GM21360 (cell line): ENCODE measurements around the gene DNAJB6.

Experiments used
- ATAC-seq: cut with Tn5 transposase; IDR thresholded peaks from one replicate; pipeline ENCODE4 v1.9.1; 2021; ENCODE audit warnings: mild to moderate bottlenecking, moderate library complexity; ENCODE audit not compliant: unreplicated experiment

The DNAJB6 gene

DNA sequence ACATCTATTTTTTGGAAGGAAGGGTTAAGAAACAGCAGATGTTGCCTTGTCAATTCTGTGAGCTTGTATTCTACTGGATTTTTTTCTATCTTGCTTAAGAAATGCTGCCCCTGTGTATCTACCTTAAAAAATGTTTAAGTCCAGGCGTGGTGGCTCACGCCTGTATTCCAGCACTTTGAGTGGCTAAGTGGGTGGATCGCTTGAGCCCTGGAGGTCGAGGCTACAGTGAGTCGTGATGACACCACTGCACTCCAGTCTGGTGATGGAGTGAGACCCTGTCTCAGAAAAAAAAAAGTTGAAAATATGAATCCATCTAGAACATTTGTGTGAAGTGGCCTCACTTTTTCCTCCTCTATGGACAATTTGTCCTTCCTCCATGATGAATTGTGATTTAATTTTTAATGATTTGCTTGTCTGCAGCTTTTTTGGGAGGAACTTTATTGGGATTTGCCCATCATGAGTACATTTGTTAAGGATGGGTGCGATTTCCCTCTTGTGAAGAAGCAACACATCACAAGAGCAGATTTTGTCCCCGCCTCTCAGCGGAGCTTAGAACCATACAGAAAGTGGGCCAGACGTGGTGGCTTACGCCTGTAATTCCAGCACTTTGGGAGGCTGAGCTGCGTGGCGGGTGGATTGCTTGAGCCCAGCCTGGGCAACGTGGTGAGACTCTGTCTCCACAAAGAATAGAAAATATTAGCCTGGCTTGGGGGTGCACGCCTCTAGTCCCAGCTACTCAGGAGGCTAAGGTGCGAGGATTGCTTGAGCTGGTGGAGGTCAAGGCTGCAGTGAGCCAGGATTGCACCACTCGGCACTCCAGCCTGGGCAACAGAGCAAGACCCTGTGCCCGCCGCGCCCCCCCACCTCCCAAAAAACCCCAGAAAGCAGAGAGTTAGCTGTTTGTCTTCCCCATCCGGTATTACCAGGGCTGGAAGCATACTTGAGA lies 57.7 kb downstream of the DNAJB6 start:
- no peak for ATAC-seq

DNA sequence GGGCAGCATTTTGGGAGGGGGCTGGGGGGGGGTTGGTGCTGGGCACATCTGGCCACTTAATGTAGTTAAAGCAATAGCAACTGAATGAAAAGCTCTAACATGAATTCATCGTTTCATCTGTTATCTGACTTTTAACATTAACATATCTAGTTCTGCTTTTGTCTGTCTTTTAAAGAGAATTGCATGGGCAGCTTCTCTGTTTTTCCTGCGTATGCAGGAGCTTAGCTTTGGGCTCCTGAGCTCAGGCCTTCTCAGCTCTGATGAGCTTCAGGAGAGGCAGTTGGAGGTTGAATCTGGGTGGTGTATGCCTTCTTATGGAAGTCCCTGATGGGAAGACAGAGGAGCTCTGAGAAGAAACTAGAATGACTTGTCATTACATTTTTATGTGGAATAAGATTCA lies 58.4 kb downstream of the DNAJB6 start:
- ATAC-seq, result no peak

DNA sequence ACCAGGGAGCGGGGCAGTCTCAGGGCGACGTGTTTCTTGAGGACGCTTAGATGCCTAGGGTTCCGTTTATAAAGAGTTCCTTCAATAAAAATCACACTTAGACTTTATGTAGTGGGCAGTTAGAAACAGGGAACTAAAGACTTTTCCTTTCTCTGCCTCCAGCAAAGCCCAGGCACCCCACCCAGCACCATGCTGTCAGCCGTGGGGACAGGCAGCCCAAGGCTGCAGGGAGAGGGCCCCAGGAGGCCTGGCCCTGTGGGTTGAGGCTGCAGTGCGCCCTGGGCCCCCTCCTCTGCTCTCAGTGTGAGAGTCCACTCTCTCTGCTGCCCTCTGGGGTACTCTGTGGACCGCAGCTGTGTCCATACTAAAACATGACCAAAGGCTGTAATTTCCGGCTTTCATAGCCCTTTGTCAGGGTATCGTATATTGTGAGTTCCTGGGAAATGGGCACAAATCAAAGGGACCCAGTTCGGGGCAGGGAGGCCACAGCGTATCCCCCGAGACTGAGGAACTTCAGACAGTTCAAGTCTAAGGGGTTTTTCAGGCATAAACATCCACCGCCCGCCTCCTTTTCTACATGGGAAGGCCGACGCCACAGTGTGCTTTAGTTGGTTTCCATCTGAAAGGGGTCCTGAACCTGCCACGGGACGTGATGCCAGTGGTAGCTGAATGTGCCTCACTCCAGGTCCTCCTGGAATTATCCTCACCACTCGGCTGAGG lies 59.7 kb downstream of the DNAJB6 start:
- ATAC-seq, result no peak

DNA sequence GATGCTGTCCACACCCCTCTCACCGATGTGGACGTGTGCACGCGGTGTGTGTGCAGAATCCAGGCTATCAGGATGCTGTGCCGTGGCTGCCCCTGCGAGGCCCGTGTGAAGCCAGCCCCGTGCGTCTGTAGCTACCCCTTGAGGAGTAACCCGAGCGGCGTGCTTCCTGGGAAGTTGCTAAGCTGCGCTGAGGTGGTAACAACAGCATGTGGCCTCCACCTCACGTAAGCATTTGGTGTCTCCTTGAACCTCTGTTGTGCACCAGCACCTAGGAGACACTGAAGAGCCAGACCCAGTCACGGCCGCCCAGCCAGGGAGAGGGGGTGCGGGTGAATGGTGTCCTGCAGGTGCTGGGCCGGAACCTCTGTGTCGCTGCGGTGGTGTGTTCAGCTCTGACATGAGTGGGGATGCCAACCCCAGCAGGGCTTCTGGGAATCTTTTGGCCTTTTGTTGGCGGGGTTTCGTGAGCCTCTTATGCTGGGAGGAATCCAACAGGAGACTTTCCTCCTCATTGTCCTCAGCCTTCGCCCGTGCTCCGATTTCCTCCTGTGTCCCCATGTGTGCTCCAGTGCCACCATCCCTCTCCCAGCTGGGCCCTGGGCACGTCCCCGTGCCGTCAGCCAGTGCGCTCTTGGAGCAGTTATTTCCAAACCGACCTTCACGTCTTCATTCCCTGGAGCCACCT lies 60.4 kb downstream of the DNAJB6 start:
- ATAC-seq, result no peak

DNA sequence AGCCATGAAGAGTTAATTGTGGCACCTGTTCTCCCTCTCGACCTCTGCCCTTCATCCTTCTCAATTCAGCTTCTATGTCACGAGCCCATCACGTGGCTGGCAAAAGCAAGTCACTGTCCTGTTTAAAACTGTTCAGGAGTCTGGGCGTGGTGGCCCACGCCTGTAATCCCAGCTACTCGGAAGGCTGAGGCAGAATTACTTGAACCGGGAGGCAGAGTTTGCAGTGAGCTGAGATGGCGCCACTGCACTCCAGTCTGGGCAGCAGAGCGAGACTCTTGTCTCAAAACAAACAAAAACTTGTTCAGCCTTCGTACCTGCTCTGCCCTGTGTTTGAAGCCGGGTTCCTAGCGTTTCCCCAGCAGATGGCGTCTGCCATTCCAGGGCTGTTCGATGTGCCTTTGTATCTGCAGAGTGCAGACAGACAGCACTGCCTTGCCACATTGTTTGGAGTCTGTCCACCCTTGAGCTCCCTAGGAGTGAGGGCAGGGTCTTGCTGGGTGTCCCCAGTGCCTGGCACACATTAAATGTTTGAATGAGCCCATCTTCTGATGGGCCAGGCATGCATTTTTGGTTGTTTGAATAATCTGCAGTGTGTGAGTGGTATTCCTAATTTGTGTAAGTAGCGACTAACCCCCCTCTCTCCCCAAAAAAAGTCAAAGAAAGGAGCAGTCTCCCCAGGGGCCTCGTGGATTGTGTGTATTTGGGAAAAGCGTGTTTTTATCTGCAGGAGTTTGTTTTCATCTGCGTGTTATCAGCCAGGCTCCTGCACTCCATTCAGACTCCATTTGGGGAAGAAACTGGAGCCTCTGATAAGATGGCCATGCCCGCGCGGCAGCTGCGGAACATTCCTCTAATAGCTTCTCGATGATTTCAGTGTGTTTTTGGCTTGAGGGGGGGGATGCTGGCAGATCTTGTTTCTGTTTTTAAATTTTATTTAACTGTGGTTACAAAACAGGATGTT lies 61.2 kb downstream of the DNAJB6 start:
- ATAC-seq, result no peak

DNA sequence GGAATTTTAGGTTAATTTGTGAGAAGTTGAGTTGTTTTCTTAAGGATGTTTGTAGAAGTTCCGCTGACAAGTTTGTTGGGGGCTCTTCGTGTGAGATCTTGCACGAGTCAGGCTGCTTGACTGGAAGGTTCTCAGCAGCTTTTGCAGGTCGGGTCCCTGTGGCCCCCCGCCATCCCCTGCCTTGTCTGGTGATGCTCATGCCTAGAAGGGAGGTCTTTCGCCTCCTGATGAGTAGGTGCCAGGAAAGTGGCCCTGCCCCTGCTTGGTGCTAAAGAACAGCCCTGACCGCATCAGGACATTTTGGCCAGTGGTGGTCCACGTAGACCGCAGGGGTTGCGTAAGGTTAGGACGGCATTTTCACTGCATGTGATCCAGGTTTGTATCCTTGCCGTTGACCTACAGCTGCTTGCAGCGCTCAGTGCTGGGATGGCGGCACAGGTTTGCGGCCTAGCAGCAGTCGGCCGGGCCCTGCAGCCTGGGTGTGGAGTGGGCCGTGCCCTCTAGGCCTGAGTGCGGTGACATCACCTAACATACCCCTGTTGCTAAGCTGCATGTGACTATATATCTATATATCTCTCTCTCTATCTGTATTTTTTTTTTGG lies 62.4 kb downstream of the DNAJB6 start:
- no peak for ATAC-seq

DNA sequence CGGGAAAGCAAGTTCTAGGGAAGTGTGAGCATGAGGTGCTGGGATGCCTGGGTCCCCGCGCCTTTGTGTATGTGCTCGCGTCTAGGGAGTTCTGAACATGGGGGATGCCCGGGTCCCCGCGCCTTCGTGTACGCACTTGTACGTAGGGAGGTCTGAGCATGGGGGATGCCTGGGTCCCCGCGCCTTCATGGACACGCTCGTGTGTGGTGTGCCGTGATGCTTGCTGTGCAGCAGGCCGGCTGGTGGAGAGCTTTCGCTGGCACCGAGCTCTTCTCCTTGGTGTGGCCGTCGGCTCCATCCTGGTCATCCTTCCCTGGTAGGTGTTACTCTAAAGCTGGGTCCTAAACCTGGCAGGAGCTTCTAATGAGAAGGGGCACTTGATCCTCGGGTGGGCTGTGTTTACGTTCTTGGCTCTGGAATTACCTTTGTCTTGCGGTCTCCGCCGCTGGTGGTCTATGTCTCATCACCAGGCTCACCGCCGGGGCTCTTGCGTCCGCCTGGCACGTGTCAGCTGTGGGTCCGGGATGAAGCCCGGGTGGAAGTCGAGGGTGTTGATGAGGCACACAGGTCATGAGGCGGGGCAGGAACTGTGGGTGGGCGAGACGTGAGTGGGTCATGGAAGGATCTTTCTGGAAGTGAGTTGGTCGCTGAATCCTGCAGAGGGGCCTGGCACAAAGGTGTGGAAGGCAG lies 63.5 kb downstream of the DNAJB6 start:
- ATAC-seq, result no peak

DNA sequence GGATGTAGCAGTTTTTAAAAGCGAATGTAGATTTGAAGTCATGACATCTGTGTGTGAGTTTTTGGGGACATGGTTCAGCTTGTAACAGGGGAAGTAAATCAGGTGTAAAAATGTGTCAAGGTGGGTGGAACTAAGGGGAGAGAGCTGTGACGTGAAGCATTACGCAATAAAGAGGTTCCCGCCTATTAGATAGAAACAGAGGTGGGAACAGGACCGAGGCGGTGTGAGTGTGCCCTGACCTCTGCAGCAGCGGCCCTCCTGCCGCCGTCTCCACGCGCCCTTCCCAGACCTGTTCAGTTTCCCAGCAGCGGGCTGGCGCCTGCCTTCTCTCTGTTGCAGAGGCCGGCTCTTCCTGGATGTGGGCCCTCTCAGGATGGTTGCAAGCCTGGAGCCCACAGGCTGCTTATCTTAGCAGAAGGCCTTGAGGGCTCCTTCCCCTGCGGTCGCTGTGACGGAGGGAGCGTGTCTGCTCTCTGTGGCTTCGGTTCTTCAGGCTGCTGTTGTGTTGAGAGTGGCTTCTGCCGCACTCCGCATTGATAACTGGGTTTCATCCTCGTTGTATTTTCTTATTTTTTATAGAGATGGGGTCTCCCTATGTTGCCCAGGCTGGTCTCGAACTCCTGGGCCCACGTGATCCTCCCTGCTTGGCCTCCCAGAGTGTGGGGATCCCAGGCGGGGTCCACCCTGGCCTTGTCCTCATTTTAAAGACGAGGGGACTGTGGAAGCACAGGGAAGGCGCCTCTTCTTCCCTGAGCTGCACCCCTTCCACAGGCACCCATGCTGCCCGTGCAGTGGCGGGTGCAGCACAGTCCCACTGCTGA lies 65.0 kb downstream of the DNAJB6 start:
- no peak for ATAC-seq

DNA sequence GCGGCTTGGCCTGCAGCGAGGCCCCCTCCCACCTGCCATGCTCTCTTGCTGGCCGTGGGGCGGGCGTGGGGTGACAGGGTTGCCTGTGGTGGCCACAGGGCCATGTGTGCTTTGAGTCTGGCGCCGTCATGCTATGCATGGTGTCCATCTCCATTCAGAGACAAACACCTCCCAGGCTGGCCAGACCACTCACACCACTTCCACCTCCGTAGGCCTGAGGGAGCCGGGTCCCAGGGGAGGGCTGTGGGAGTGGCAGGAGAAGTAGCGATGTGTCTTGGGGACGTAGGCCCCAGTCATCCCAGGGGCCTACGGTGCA lies 65.5 kb downstream of the DNAJB6 start:
- no peak for ATAC-seq

DNA sequence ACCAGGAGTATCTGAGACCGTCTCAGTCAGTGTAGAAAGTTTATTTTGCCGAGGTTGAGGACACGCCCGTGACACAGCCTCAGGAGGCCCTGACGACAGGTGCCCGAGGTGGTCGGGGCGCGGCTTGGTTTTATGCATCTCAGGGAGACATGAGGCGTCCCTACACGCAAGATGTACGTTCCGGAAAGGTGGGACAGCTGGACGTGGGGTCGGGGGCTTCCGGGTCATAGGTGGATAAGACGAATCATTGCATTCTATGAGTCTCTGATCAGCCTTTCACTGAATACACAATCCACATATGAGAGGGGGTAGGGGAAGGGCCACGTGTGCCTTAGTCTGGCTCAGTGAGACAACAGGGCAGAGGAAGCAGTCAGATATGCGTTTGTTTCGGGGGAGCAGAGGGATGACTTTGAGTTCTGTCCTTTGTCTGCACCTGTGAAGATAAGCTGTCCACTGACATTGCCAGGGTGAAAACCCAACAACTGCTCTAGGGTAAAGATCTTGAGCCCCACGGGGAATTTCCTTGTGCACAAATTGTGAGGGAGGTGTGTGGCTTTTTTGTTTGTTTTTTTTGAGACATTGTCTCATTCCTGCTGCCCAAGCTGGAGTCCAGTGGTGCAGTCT lies 66.2 kb downstream of the DNAJB6 start:
- ATAC-seq, result no peak

DNA sequence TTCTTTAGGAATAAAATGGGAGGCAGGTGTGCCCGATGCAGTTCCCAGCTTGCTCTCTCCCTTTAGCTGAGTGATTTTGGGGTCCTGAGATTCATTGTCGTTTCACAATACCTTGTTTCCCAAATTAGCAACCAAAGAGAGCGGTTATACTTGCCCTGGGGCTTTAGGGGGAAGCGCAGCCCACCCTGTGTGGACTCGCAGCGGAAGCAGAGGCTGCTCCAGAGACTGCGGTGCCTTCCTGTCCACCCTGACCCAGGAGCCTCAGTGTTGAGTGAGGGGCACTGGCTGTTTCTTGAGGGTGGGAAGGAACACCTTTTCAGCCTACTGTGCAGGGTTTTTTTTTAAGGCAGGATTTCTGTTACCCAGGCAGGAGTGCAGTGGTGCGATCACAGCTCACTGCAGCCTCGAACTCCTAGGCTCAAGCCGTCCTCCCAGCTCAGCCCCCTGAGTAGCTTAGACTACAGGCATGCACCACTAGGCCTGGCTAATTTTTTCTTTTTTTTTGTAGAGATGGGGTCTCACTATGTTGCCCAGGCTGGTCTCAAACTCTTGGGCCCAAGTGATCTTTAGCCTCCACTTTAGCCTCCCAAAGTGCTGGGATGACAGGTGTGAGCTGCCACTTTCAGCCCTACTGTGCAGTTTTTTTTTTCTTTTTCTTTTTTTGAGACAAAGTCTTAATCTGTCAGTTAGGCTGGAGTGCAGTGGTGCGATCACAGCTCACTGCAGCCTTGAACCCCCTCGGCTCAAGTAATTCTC lies 67.0 kb downstream of the DNAJB6 start:
- ATAC-seq, result no peak

DNA sequence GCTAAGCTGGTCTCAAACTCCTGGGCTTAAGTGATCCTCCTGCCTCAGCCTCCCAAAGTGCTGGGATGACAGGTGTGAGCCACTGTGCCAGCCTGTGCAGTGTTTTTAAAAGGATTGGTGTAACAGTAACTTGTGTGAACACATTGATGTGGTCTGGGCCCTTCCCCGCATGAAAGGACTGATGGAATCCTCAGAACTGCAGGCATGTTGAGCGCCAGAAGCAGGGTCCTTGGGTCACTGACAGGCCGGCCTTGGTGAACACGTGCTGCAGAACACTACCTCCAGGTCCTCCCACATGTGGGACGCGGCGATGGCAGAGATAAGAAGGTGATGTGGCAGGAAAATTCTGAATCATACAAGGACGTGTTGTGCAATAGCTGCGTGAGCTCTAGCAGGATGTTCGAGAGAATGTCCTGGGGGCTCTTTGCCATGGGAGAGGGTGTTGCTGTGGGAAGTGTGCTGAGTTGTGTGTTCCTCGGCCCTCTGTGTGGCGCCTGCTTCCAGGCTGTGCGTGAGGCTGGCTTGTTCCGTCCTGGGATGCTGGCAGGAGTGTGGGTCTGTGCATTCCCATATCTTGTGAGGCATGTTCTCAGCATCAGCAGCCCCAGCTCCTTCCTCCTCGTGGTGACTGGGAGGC lies 68.2 kb downstream of the DNAJB6 start:
- ATAC-seq, result no peak

DNA sequence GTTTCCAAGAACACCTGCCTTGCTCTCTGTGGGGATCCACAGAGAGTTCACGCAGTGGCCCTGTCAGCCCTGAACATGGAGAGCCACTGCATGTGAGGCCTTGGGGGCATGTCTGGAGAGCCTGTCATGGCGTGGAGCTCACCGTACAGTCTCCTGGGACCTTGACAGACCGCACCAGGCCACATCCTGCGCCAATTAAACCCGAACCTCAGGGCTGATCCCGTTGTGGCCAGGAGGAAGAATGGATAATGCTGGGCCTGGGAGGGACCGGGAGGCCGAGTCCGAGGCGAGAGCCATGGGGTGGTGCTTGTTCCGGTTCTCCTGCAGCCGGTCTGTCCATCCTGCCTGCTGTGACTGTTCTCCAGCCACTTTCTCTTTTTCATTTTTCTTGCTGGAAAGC lies 68.7 kb downstream of the DNAJB6 start:
- ATAC-seq, result no peak

DNA sequence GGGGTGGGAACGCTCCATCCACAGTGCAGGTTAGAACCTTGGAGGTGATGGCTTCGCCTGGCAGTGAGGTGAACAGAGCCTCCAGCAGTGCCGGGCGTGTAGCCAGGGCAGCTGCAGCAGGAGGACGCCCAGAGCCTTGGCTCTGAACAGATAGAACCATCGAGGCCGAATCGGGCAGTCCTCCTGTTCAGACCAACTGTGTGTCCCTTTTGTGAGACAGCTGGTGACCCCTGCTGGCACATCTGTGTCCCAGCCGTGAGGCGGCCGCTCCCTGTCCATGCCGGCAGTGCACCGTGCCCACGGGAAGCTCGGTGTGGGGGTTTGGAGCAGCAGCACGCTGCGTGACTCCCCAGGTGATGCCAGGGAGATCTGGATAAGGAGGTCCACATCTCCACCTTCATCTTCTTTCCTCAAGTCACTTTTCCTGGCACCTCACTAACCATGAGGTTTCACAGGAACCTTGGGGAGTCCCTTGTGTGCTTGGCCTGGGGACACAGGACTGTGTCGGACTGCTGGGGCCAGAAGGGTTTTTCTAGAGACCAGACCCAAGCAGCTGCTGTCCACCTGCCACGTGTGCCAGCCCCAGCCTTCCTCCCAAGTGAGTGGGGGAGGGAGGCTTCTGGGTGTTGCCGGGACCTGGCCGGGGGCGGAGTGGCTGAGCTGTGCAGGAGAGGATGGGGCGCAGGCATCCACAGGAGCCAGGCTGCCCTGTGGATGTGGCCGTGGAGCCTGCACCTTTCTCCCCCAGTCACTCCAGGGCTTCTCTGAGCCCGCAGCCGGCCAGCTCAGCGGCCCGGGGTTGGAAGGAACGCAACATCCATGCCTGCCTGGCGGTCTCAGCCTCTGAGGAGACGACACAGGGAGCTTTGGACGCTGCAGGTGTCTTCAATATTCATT lies 69.4 kb downstream of the DNAJB6 start:
- no peak for ATAC-seq

DNA sequence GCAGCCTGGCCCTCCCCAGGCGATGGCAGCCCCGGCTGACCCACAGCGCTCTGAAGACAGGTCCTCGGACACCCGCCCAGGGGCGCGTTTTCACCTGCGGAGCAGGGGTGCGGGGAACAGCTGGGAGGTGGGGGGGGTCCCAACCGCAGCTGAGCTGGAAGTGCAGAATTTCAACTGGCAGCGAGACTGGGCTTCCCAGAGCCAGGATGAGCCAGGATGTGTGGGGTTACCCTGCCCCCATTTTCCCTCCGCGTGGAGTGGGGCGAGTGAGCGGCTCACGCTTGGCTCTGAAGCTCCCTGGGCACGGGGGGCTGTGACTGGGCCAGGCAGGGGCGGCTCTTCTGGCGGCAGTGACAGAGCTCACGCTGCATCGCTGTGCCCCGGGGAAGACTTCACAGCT lies 70.2 kb downstream of the DNAJB6 start:
- no peak for ATAC-seq
